Effector memory CD8-positive, alpha-beta T cell (primary cell): ENCODE results near the gene ZNF516.

Experiments used
- ATAC-seq: fragments of 150-1000 bp; cut with Tn5 transposase; replicated peaks from 2 replicates; pipeline ENCODE4 v1.10.0; 2021; ENCODE audit warnings: mild to moderate bottlenecking, moderate library complexity
- DNase-seq, 3 experiments: peaks; one replicate each; pipeline ENCODE4 v3.0.0; 2021
- H3K27ac Mint-ChIP-seq, 2 donors: one replicate each; pipeline ENCODE4 v1.8.0; 2022; ENCODE audit warnings: mild to moderate bottlenecking in 2 of 2, mixed read lengths in 2 of 2, moderate library complexity in 2 of 2
- H3K27me3 Mint-ChIP-seq, 2 donors: one replicate each; pipeline ENCODE4 v1.8.0; 2022; ENCODE audit warnings: mixed read lengths in 2 of 2
- H3K36me3 Mint-ChIP-seq: one replicate; pipeline ENCODE4 v1.8.0; 2022; ENCODE audit warnings: mild to moderate bottlenecking, moderate library complexity, mixed read lengths; ENCODE audit not compliant: insufficient read depth
- H3K4me1 Mint-ChIP-seq, 2 donors: one replicate each; pipeline ENCODE4 v1.8.0; 2022; ENCODE audit warnings: low read depth in 2 of 2, mixed read lengths in 2 of 2
- H3K4me3 Mint-ChIP-seq, 2 donors: one replicate each; pipeline ENCODE4 v1.8.0; 2022; ENCODE audit warnings: mild to moderate bottlenecking in 2 of 2, mixed read lengths in 2 of 2, moderate library complexity in 2 of 2
- H3K9me3 Mint-ChIP-seq, 2 donors: one replicate each; pipeline ENCODE4 v1.8.0; 2022; ENCODE audit warnings: mixed read lengths in 2 of 2

Gene ZNF516

DNA sequence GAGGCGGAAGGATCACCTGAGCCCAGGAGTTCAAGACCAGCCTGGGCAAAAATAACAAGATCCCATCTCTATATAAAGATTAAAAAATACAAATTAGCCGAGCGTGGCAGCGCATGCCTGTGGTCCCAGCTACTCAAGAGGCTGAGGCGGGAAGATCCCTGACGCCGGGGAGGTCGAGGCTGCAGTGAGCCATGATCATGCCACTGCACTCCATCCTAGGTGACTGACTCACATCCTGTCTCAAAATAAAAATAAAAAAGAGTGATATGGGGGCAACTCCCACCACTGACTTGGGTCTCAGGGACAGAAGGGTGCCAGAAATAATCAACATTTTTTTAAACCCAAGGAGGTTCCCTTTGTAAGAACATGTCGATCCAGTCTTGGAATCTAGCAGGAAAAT, 37.6 kb downstream of the ZNF516 start:
- ATAC-seq (no peak), DNase-seq (no peak)
- no peak overlapping the region for H3K4me3 Mint-ChIP-seq
- H3K36me3 Mint-ChIP-seq, result no peaks in the 10 kb centered on the region
- H3K27me3 Mint-ChIP-seq, result peaks cover 18 to 28% of the 10 kb centered on the region in 2 donors
- H3K4me1 Mint-ChIP-seq, result peaks cover 0 to 9% of the 10 kb centered on the region in 2 donors
- no peaks in the 10 kb centered on the region for H3K9me3 Mint-ChIP-seq
- no peak overlapping the region for H3K27ac Mint-ChIP-seq

DNA sequence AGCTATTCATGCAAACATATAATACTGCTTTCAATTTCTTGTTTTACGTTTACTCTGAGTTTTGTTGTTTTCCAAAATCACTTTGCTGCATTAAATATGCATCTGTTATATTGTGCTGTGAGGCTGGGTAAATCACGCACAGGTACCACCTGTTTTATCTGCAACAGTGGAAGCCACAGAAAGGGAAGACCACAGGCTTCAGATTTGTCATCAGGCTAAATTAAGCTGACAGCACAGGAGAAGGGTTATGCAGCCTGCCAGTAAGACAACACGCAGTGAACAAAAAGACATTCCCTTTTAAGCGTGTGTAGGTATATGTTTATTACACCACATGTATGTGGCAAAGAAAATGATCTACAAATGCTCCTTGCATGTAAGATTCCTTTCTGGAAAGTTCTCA, 38.2 kb downstream of the ZNF516 start:
- no peaks in the 10 kb centered on the region for H3K9me3 Mint-ChIP-seq
- no peak overlapping the region for H3K4me3 Mint-ChIP-seq
- ATAC-seq (no peak), DNase-seq (no peak)
- peaks cover 23 to 28% of the 10 kb centered on the region in 2 donors for H3K27me3 Mint-ChIP-seq
- H3K27ac Mint-ChIP-seq, result no peak overlapping the region
- no peaks in the 10 kb centered on the region for H3K36me3 Mint-ChIP-seq
- H3K4me1 Mint-ChIP-seq, result peaks cover 0 to 13% of the 10 kb centered on the region in 2 donors

DNA sequence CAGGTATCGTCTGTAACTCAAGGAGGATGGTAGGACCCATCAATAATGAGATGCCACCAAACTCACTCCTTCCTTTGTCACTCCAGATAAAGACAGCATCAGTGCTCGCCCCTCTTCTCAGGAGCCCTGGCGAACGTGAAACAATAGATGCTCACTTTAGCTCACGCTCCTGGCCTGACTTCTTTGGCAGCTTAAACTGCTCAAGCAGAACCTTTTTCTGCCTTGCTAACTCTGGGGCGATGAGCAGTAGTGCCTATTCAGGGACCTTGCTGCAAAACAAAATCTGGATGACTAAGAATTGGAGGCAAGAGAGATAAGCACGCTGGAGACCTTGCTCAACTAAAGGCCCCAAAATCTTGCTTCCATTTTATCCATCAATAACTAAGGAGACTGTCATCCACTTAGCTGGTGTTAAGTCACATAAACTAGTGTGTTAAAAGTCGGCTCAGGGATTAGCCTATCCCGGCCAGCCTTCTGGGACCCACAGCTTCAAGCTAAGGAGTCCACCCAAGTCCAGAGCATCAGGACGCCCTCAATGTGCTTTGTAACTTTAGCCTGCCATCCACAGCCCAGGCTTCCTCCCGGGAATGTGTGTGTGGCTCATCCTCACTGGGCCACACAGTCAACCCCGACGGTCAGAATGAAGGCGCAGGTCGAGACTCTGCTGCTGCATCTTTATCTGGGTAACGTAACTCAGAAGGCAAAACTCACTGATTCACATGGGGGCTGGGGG, 38.9 kb downstream of the ZNF516 start:
- Mint-ChIP-seq H3K27me3 (peaks cover 27 to 33% of the 10 kb centered on the region in 2 donors), H3K9me3 (no peaks in the 10 kb centered on the region), H3K27ac (no peak overlapping the region), H3K36me3 (no peaks in the 10 kb centered on the region), H3K4me1 (peaks cover 0 to 17% of the 10 kb centered on the region in 2 donors), H3K4me3 (no peak overlapping the region)
- no peak for ATAC-seq
- DNase-seq, result no peak

DNA sequence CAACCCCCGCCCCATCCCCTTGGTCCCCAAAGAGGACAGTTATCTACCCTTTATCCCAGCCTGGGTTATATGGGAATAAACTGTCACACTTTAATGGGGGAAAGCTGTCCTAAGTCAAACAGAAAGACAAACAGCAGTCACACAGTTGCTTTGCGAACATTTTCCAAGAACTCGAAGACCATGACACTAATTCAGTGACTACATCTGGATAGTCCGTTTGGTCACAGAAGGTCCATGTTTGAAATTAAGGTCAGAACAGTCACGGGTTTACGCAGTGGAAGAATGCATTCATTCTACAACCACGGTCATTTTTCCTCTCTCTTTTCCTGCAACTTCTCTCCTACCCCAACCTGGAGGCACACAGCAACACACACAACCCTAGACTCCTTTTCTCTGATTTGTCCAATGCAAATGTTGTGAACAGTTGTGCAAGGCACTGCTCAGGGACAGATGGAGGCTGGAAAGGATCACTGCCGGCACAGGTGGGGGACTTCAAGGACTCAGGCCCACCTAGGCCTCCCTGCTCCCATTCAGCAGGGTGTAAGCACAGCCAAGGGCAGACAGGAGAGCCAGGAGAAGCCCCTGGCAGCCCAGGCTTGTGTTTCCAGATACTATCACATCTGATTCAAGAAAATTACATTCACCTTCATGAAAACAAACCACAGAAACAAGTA, 39.9 kb downstream of the ZNF516 start:
- Mint-ChIP-seq H3K27ac (no peak overlapping the region), H3K4me1 (peaks cover 4 to 22% of the 10 kb centered on the region in 2 donors), H3K27me3 (peaks cover 36 to 41% of the 10 kb centered on the region in 2 donors), H3K36me3 (no peaks in the 10 kb centered on the region), H3K4me3 (no peak overlapping the region), H3K9me3 (no peaks in the 10 kb centered on the region)
- no peak for ATAC-seq
- DNase-seq, result no peak

DNA sequence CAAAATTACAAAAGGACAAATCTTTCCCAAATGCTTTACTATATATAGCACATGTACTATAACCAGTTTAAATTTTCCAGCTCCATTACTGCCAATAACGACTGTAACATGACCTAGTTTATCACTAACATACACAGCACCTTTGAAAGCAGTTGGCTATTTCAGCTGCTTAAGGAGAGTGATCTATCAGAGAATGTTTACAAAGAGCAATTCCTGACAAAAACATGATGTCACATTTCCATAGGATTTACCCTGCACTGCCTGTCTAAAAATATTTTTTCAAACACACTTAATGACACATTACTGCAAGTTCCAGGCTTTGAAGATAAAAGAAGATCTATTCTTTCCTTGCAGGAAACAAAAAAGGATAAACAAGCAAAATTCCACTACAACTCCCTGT, 40.6 kb downstream of the ZNF516 start:
- Mint-ChIP-seq H3K9me3 (no peaks in the 10 kb centered on the region), H3K27me3 (peaks cover 43 to 48% of the 10 kb centered on the region in 2 donors), H3K27ac (no peak overlapping the region), H3K4me1 (peaks cover 4 to 26% of the 10 kb centered on the region in 2 donors), H3K36me3 (no peaks in the 10 kb centered on the region), H3K4me3 (no peak overlapping the region)
- DNase-seq, result no peak
- no peak for ATAC-seq

DNA sequence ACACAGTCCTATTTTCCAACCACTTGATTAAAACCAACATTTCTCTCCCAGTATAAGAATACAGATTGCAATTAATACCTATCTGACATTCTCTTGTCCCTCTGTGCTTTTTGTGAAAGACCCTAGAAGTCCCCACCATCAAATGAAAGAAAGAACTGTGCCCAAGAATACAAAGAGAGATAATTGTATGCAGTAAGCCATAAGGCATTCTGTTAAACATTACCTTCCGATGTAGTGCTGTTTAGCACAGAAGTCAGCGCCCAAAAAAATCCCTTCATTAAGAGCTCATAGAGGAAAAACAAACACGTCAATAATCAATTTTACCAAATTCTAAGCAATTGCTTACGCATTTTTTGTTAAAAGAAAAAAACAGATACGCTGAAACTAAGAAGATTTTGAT, 41.1 kb downstream of the ZNF516 start:
- ATAC-seq (no peak), DNase-seq (no peak)
- no peaks in the 10 kb centered on the region for H3K36me3 Mint-ChIP-seq
- no peak overlapping the region for H3K27ac Mint-ChIP-seq
- H3K4me1 Mint-ChIP-seq, result peaks cover 4 to 31% of the 10 kb centered on the region in 2 donors
- no peaks in the 10 kb centered on the region for H3K9me3 Mint-ChIP-seq
- H3K4me3 Mint-ChIP-seq, result no peak overlapping the region
- H3K27me3 Mint-ChIP-seq, result peaks cover 48 to 53% of the 10 kb centered on the region in 2 donors

DNA sequence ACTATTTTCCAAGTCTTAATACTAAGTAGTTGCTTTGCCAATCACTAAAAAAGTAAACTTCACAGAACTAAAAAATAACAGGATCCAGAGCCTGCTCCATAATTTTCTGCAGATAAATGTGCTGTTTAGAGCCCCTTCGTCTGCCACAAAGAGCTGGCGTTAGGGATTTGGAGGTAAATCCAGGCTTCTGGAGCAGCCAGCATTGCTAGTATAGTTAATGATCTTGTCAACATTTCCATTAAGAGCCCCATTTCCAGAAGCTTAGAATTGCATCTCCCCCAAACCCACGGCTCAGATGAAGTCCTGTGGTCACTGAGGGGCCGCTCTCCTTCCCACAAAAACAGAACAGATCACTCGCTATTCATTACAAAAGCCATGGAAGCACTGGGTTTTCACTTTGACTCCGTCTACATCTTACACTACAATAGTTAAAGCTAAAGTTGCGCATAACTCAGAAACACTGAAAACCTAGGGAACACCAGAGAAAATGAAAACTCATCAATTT, 41.9 kb downstream of the ZNF516 start:
- H3K9me3 Mint-ChIP-seq, result no peaks in the 10 kb centered on the region
- no peak overlapping the region for H3K4me3 Mint-ChIP-seq
- peaks cover 4 to 38% of the 10 kb centered on the region in 2 donors for H3K4me1 Mint-ChIP-seq
- H3K27ac Mint-ChIP-seq, result no peak overlapping the region
- ATAC-seq (no peak), DNase-seq (no peak)
- no peaks in the 10 kb centered on the region for H3K36me3 Mint-ChIP-seq
- H3K27me3 Mint-ChIP-seq, result peaks cover 52 to 61% of the 10 kb centered on the region in 2 donors

DNA sequence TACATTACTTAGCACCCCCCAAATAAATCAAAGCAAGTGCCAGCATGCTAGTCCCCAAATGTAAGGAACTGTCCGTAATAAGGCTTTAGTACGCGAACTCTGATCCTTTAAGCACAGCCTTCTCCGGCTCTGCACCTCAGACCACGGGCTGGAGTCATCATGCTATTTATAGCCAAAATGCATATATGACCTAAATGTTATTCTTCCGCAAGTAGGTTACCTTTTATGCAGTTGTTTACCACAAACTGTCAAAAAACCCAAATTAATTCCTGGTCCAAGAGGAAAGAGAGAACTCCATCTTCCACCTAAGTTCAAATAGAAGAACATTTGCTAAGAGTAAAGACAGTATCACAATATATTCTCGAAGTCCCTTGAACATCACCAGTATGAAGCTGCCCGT, 42.7 kb downstream of the ZNF516 start:
- no peak overlapping the region for H3K27ac Mint-ChIP-seq
- peak overlapping the region in 1 of 2 donors; percentile 79 for H3K4me3 Mint-ChIP-seq
- no peak for DNase-seq
- ATAC-seq, result no peak
- peaks cover 56 to 64% of the 10 kb centered on the region in 2 donors for H3K27me3 Mint-ChIP-seq
- H3K36me3 Mint-ChIP-seq, result no peaks in the 10 kb centered on the region
- H3K4me1 Mint-ChIP-seq, result peaks cover 4 to 42% of the 10 kb centered on the region in 2 donors
- no peaks in the 10 kb centered on the region for H3K9me3 Mint-ChIP-seq

DNA sequence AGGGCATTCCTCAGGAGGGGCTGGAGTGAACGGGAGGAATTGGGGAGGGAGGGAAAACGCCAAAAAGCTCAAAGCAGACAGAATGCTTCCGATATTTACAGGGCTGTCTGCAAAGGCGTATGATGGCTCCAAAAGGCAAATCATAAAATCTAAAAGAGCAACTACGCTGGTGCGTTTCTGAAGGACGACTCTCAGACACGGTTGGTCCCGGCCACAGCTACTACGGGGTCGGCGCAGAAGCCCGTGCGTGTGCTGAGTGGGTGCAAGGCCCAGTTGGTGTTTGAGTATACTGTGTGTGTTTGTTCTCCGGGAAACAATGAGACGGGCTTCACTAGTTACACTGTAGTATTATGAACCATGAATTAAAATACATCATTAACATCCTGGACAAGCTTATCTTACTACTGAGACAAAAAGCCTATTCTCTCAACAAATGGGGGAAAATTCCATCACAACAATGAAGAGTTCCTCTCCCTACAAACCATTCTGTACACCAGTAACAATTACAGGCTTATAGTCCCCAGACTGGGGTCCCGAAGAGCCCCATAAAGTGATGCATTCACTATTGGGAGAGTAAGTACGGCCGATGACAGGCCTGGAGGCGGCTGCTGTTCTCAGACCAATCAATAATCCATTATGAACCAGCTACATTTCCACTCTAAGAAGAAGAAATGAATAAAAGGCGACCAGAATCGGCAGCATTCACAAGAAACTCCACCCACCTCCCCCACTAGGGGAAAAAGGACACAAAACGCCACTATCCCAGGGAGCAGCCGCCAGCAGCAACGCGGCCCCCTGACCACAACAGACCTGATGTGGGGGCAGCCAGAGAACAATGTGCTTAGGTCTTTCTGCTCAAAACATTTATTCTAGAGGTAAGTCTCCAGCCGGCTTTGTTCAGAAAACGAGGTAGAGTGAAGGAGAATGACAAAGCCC, 43.4 kb downstream of the ZNF516 start:
- Mint-ChIP-seq H3K4me1 (peaks cover 4 to 43% of the 10 kb centered on the region in 2 donors), H3K9me3 (no peaks in the 10 kb centered on the region)
- ATAC-seq, result no peak

DNA sequence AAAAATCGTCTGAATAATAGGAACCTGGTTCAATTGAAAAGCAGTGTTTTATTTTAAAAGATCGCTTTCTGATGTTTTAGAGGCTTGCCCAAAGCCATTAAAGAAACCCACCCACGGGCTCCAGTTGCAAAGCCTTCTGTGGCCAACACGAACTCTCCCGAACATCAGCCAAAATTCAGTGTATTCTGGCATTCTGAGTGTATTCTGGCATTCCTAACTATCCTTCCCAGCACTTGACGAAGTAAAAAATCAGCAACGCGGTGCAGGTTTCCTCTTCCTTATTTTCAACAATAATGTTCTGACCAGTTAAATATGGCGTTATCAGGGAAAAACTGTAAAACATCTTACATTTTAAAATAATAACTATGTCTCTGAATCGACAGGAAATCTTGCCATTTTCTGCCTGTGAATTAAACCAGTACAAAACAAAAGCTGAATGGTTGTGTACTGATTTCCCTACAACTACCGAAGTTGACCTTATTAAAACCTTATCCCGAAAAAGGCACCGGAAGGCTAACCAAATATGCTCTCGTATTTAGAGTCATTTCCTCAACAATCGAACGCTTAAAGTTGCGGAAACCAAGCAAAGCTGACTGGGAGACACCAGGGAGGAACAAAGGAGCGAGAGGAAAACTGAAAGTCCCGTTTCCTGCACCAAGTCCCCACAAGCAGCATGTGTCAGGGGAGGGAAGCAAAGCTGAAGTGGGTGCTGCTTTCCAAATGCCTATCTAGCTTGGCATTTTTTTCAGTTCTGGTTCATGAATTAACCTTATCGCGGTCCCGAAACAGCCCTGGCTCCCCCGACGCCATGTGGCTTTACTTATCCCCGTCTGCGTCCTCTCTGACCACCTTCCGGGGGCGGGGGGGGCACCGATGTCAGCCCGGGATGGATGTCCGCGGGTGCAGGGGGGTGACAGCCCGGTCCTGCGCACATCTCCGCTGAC, 44.3 kb downstream of the ZNF516 start:
- ATAC-seq, result peak; percentile 36
- H3K4me1 Mint-ChIP-seq, result peaks cover 4 to 43% of the 10 kb centered on the region in 2 donors
- no peak overlapping the region for H3K27ac Mint-ChIP-seq
- no peaks in the 10 kb centered on the region for H3K36me3 Mint-ChIP-seq
- peaks cover 62 to 78% of the 10 kb centered on the region in 2 donors for H3K27me3 Mint-ChIP-seq
- DNase-seq, result no peak
- H3K4me3 Mint-ChIP-seq, result peak overlapping the region; percentile 76 to 79
- H3K9me3 Mint-ChIP-seq, result no peaks in the 10 kb centered on the region

More for the DNA sequence above, 43.4 kb downstream of the ZNF516 start:
- H3K27ac Mint-ChIP-seq, result no peak overlapping the region
- peaks cover 62 to 70% of the 10 kb centered on the region in 2 donors for H3K27me3 Mint-ChIP-seq
- H3K4me3 Mint-ChIP-seq, result peak overlapping the region; percentile 76 to 79
- DNase-seq, result no peak
- H3K36me3 Mint-ChIP-seq, result no peaks in the 10 kb centered on the region

DNA sequence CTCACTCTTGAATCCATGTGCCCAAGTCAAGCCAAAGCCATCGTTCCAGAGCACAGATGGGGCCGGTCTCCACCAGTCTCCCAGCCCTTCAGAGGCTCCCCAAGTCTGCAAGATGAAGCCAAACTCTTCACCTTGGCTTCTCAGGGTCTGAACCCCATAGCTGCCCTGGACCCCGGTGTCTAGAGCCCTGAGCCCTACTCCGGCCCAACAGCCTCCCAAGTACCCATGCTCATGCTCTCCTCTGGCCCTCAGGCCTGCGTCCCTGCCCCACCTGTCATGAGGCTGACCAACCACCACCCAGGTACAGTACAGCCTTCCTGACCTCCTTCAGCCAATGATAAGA, 46.0 kb downstream of the ZNF516 start:
- H3K9me3 Mint-ChIP-seq, result no peaks in the 10 kb centered on the region
- peaks cover 60 to 79% of the 10 kb centered on the region in 2 donors for H3K27me3 Mint-ChIP-seq
- ATAC-seq (no peak), DNase-seq (no peak)
- no peak overlapping the region for H3K27ac Mint-ChIP-seq
- H3K36me3 Mint-ChIP-seq, result no peaks in the 10 kb centered on the region
- peak overlapping the region in 1 of 2 donors; percentile 33 for H3K4me3 Mint-ChIP-seq
- H3K4me1 Mint-ChIP-seq, result peaks cover 4 to 40% of the 10 kb centered on the region in 2 donors

DNA sequence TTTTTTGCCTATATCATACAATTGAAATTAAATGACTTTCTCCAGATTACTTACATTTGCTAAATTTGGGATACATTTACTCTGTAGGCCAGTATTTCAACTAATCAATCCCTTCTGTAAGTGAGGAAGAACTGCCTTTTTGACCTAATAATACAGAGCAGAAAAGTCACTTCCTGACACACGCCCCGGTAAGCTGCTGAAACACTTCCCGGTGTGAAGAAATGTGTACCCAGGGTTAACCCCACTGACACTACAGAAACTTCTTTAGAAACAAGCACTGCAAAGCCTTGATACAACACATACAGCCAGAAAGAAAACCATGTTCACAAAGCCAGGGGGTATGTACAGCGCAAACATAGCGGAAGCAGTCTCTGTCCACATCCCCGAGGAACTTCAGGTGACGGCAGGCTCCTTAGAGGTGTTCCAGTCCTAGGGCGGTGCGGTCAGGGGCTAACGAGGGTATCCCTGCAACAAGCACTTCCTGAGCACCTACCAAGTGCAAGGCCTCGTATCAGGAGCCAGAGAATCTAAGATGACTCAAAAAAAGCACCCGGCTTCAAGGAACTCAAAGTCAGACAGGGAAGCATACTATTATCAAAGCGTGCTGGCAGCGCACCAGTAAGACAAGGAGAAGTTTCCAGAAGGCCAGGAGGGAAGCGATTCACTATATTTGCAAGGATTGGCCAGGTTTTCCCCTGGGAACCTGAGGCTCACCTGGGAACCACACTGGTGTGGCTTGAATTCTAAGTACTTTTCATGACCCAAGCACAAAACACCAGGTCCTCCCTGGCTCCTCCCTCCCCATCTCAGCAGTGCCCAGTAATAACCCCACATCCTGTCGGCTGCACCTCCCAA, 46.6 kb downstream of the ZNF516 start:
- Mint-ChIP-seq H3K4me3 (peak overlapping the region in 1 of 2 donors; percentile 33), H3K36me3 (no peaks in the 10 kb centered on the region), H3K27me3 (peaks cover 54 to 75% of the 10 kb centered on the region in 2 donors), H3K4me1 (peaks cover 4 to 40% of the 10 kb centered on the region in 2 donors), H3K9me3 (no peaks in the 10 kb centered on the region), H3K27ac (no peak overlapping the region)
- ATAC-seq (no peak), DNase-seq (no peak)
